H1 (cell line): Measurements from ENCODE around the gene CPHXL. TPM values are rescaled to one million over a fixed set of nuclear protein-coding genes. Genes with fewer than 3 reads are reported as not detected.

ENCODE experiments used
- CTCF ChIA-PET: fragments of 300-600 bp; sonication (Branson Sonifier 250); formaldehyde crosslinking; loops from one replicate; lab custom pipeline; 2021; ENCODE audit not compliant: partially characterized antibody; lab: Charles Lee
- POLR2A ChIA-PET: fragments of 300-600 bp; sonication (Branson Sonifier 250); formaldehyde crosslinking; loops from one replicate; lab custom pipeline; 2021; ENCODE audit warnings: inconsistent platforms; ENCODE audit not compliant: partially characterized antibody; lab: Charles Lee
- DNase-seq, 2 experiments: peaks; one replicate each; pipeline versions ENCODE4 v3.0.0 to v3.0.0-alpha.2; 2010 to 2022; ENCODE audit warnings: low spot score in 2 of 2, low read depth in 1 of 2, mixed read lengths in 1 of 2
- FAIRE-seq: peaks from 2 replicates; lab custom pipeline; 2011; peaks lifted over from hg19 to GRCh38; lab: Jason Lieb, UNC
- H2AFZ ChIP-seq: 2 replicates; pipeline ENCODE4 v1.8.1; 2012; ENCODE audit warnings: low read length, inconsistent platforms
- H2AK5ac ChIP-seq: 2 replicates; pipeline ENCODE4 v1.6.1; 2013; ENCODE audit warnings: low read depth, low read length
- H2BK120ac ChIP-seq: replicated peaks from 2 replicates; pipeline ENCODE3; 2013; ENCODE audit warnings: low read depth, low read length, inconsistent platforms
- H2BK12ac ChIP-seq: 2 replicates; pipeline ENCODE4 v1.6.1; 2013; ENCODE audit warnings: low read depth, low read length
- H2BK15ac ChIP-seq: 2 replicates; pipeline ENCODE4 v1.6.1; 2013; ENCODE audit warnings: low read length
- H2BK20ac ChIP-seq: 2 replicates; pipeline ENCODE4 v1.6.1; 2013; ENCODE audit warnings: low read length
- H2BK5ac ChIP-seq: 2 replicates; pipeline ENCODE4 v1.6.1; 2013; ENCODE audit warnings: low read depth, low read length
- H3K14ac ChIP-seq: 2 replicates; pipeline ENCODE4 v1.6.1; 2013; ENCODE audit warnings: inconsistent platforms; ENCODE audit not compliant: insufficient read length
- H3K18ac ChIP-seq: 2 replicates; pipeline ENCODE4 v1.6.1; 2013; ENCODE audit warnings: low read length; ENCODE audit errors: extremely low read depth
- H3K23ac ChIP-seq: 2 replicates; pipeline ENCODE4 v1.6.1; 2013; ENCODE audit warnings: inconsistent platforms; ENCODE audit not compliant: insufficient read length
- H3K23me2 ChIP-seq: 2 replicates; pipeline ENCODE4 v1.6.1; 2013; ENCODE audit warnings: low read depth, low read length
- H3K27ac ChIP-seq: 2 replicates; pipeline ENCODE4 v1.6.1; 2011; ENCODE audit warnings: low read depth, low read length, inconsistent platforms
- H3K27me3 ChIP-seq, 4 experiments: replicated peaks in 1 of 4; 1 replicate in 1 of 4; 2 replicates in 3 of 4; pipeline versions ENCODE4 v1.6.1 to v1.8.1; 2011 to 2013; ENCODE audit warnings: low read length in 3 of 4, mild to moderate bottlenecking in 3 of 4, inconsistent platforms in 2 of 4, mixed read lengths in 2 of 4, moderate library complexity in 1 of 4; ENCODE audit not compliant: control insufficient read depth in 3 of 4, insufficient read depth in 3 of 4; ENCODE audit errors: extremely low read depth in 1 of 4
- H3K36me3 ChIP-seq, 4 experiments: 2 replicates each; pipeline versions ENCODE4 v1.6.1 to v1.8.1; 2011 to 2013; ENCODE audit warnings: mild to moderate bottlenecking in 4 of 4, low read length in 3 of 4, moderate library complexity in 2 of 4, control low read depth in 1 of 4, inconsistent platforms in 1 of 4; ENCODE audit not compliant: insufficient read depth in 4 of 4, control insufficient read depth in 2 of 4
- H3K4ac ChIP-seq: replicated peaks from 2 replicates; pipeline ENCODE3; 2013; ENCODE audit warnings: low read length, low read depth, mixed read lengths, inconsistent platforms; ENCODE audit not compliant: insufficient read length
- H3K4me1 ChIP-seq, 4 experiments: replicated peaks in 1 of 4; 1 replicate in 1 of 4; 2 replicates in 3 of 4; pipeline versions ENCODE4 v1.6.1 to v1.8.1; 2011 to 2013; ENCODE audit warnings: low read length in 3 of 4, inconsistent platforms in 2 of 4, mixed read lengths in 1 of 4; ENCODE audit not compliant: insufficient read depth in 4 of 4, control insufficient read depth in 3 of 4
- H3K4me2 ChIP-seq, 2 experiments: 2 replicates each; pipeline versions ENCODE4 v1.6.1 to v1.8.1; 2011 to 2013; ENCODE audit warnings: low read depth in 2 of 2, low read length in 2 of 2, control low read depth in 1 of 2, inconsistent platforms in 1 of 2, mild to moderate bottlenecking in 1 of 2; ENCODE audit not compliant: insufficient read depth in 1 of 2
- H3K4me3 ChIP-seq, 4 experiments: fragments of 200-600, 300-600 bp in 1 of 4; sonication (generic), shearing (Covaris generic), sonication (Bioruptor Twin) in 1 of 4; 2 replicates each; pipeline versions ENCODE4 v1.5.1 to v1.8.1; 2011 to 2016; ENCODE audit warnings: low read length in 4 of 4, low read depth in 3 of 4, control low read depth in 2 of 4, inconsistent platforms in 2 of 4, mild to moderate bottlenecking in 2 of 4, mixed read lengths in 1 of 4, moderate library complexity in 1 of 4; ENCODE audit not compliant: insufficient read depth in 2 of 4; ENCODE audit errors: extremely low read depth in 1 of 4
- H3K56ac ChIP-seq: replicated peaks from 2 replicates; pipeline ENCODE3; 2013; ENCODE audit warnings: low read depth, mild to moderate bottlenecking, mixed read lengths, low read length, inconsistent platforms; ENCODE audit not compliant: insufficient read length
- H3K79me1 ChIP-seq: 2 replicates; pipeline ENCODE4 v1.6.1; 2013; ENCODE audit warnings: low read depth, low read length, control low read depth
- H3K79me2 ChIP-seq, 2 experiments: 2 replicates each; pipeline versions ENCODE4 v1.6.1 to v1.8.1; 2012 to 2013; ENCODE audit warnings: low read length in 2 of 2, mild to moderate bottlenecking in 2 of 2, inconsistent platforms in 1 of 2; ENCODE audit not compliant: insufficient read depth in 2 of 2, control insufficient read depth in 1 of 2
- H3K9ac ChIP-seq, 4 experiments: replicated peaks in 1 of 4; 1 replicate in 1 of 4; 2 replicates in 3 of 4; pipeline versions ENCODE4 v1.6.1 to v1.8.1; 2011 to 2013; ENCODE audit warnings: low read depth in 3 of 4, low read length in 3 of 4, control low read depth in 2 of 4, mild to moderate bottlenecking in 2 of 4, moderate library complexity in 2 of 4, inconsistent platforms in 1 of 4; ENCODE audit errors: extremely low read depth in 1 of 4
- H3K9me3 ChIP-seq, 2 experiments: 2 replicates each; pipeline versions ENCODE4 v1.6.1 to v1.8.1; 2012 to 2013; ENCODE audit warnings: mild to moderate bottlenecking in 2 of 2, moderate library complexity in 2 of 2, control low read depth in 1 of 2, inconsistent platforms in 1 of 2, low read depth in 1 of 2, low read length in 1 of 2, mixed read lengths in 1 of 2; ENCODE audit not compliant: insufficient read depth in 2 of 2
- H4K20me1 ChIP-seq, 2 experiments: replicated peaks in 1 of 2; 2 replicates each; pipeline versions ENCODE3 to v1.8.1; 2011 to 2013; ENCODE audit warnings: inconsistent platforms in 2 of 2, low read length in 2 of 2, mild to moderate bottlenecking in 1 of 2; ENCODE audit not compliant: insufficient read depth in 2 of 2, control insufficient read depth in 1 of 2
- H4K5ac ChIP-seq: 2 replicates; pipeline ENCODE4 v1.6.1; 2013; ENCODE audit warnings: low read length, low read depth, mixed read lengths, inconsistent platforms; ENCODE audit not compliant: insufficient read length
- H4K8ac ChIP-seq: 2 replicates; pipeline ENCODE4 v1.8.0; 2013; ENCODE audit warnings: mild to moderate bottlenecking, moderate library complexity, low read length, inconsistent platforms; ENCODE audit not compliant: insufficient read depth; ENCODE audit errors: extremely low read depth
- H4K91ac ChIP-seq: replicated peaks from 2 replicates; pipeline ENCODE3; 2013; ENCODE audit warnings: low read length, mixed read lengths, inconsistent platforms; ENCODE audit not compliant: insufficient read length
- CBX5 ChIP-seq: fragments of 300-800, 300-1000 bp; sonication (generic); IDR thresholded peaks from 2 replicates; pipeline ENCODE4 v1.7.1; 2016; ENCODE audit warnings: antibody characterized with exemption, low read length, low read depth
- FOSL1 ChIP-seq: IDR thresholded peaks from 2 replicates; pipeline ENCODE4 v1.6.1; 2011; ENCODE audit warnings: mild to moderate bottlenecking, low read depth, low read length, moderate library complexity; ENCODE audit not compliant: insufficient read depth
- HDAC2 ChIP-seq, 2 experiments: fragments of 300-600 bp in 1 of 2; sonication (generic) in 1 of 2; IDR thresholded peaks; 2 replicates each; pipeline ENCODE4 v1.6.1; 2011 to 2012; ENCODE audit warnings: low read depth in 2 of 2, low read length in 2 of 2, mild to moderate bottlenecking in 2 of 2, moderate library complexity in 2 of 2, borderline replicate concordance in 1 of 2, inconsistent platforms in 1 of 2
- PHF8 ChIP-seq: fragments of 200-600 bp; sonication (generic); conservative IDR thresholded peaks from 2 replicates; pipeline ENCODE4 v1.7.1; 2012; ENCODE audit warnings: low read depth, mild to moderate bottlenecking, inconsistent platforms, low read length, moderate library complexity
- POU5F1 ChIP-seq: IDR thresholded peaks from 2 replicates; pipeline ENCODE4 v1.6.1; 2011; ENCODE audit warnings: low read depth, mild to moderate bottlenecking, low read length, moderate library complexity
- RBBP5 ChIP-seq: IDR thresholded peaks from 2 replicates; pipeline ENCODE4 v1.7.1; 2012; ENCODE audit warnings: low read depth, mild to moderate bottlenecking, inconsistent platforms, low read length, moderate library complexity, borderline replicate concordance
- TAF7 ChIP-seq: optimal IDR thresholded peaks from 2 replicates; pipeline ENCODE3; 2011; ENCODE audit warnings: low read depth, mild to moderate bottlenecking, inconsistent platforms, low read length, moderate library complexity, borderline replicate concordance
- WGBS, 2 experiments: shearing (Covaris generic) in 1 of 2; methylation state at CpG; one replicate each; pipeline versions ENCODE4 v1.1.6 to v1.1.7; 2013 to 2015; ENCODE audit warnings: low lambda C conversion rate in 2 of 2, mixed read lengths in 2 of 2, inconsistent platforms in 1 of 2, low coverage in 1 of 2, missing lambda C conversion rate in 1 of 2; ENCODE audit not compliant: insufficient replicate concordance in 2 of 2, insufficient coverage in 1 of 2, insufficient read length in 1 of 2; ENCODE audit errors: extremely low coverage in 1 of 2, missing lambda C conversion rate in 1 of 2; 5-methylcytosine and 5-hydroxymethylcytosine counted together
- polyA plus RNA-seq, 7 experiments: library from polyadenylated mRNA; depleted of rRNA in 3 of 7; stranded (reverse) in 5 of 7; unstranded in 2 of 7; fragments of >200 nt in 5 of 7; fragments of 200-250 nt in 2 of 7; gene quantifications; 1 replicate in 5 of 7; 2 replicates in 1 of 7; 4 replicates in 1 of 7; pipeline versions ENCODE4 v1.2.1 to v1.2.3, GENCODE V29; 2011 to 2013; ENCODE audit warnings: missing spikeins in 2 of 7, mixed read lengths in 2 of 7
- total RNA-seq: library from RNA; stranded (reverse); fragmentation: NEBNext Ultra II Directional; extraction: Animal tissue kit (Norgen Biotek cat#: 25700); gene quantifications from 2 replicates; pipeline ENCODE4 v1.2.1, GENCODE V29; 2021
- TF ChIP-seq, protein P1 (sequence below): IDR thresholded peaks from 2 replicates; pipeline ENCODE4 v1.6.1; 2012; ENCODE audit warnings: low read length, inconsistent platforms
- TF ChIP-seq, protein P2 (sequence below), 3 experiments: IDR thresholded peaks; 1 replicate in 2 of 3; 2 replicates in 1 of 3; pipeline versions ENCODE4 v1.5.1 to v1.6.1; 2011; ENCODE audit warnings: low read length in 3 of 3, mild to moderate bottlenecking in 3 of 3, inconsistent platforms in 2 of 3, low read depth in 1 of 3, moderate library complexity in 1 of 3; ENCODE audit not compliant: insufficient read depth in 1 of 3; ENCODE audit errors: control extremely low read depth in 1 of 3

Gene CPHXL
- total and polyA plus RNA-seq, 2 of the 8 experiments (the other 6 are each of a cell fraction or from before 2014, with no cell fraction given) = not detected

DNA sequence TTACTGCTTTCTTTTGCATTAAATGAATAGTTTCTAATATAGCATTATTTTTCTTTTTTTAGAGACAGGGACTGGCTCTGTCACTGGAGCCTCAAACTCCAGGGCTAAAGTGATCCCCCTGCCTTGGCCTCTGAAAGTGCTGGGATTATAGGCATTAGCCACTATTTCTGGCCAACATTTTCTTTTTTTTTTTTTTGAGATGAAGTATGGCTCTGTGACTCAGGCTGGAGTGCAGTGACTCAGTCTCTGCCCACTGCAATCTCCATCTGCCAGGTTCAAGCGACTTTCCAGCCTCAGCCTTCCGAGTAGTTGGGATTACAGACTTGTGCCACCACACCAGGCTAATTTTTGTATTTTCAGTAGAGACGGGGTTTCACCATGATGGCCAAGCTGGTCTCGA lies 23.0 kb downstream of the CPHXL start:
- FAIRE-seq = no peak
- H3K4me3 ChIP-seq = no peak overlapping the region
- H3K4me2 ChIP-seq = no peak overlapping the region
- H3K14ac ChIP-seq = no peak overlapping the region
- H4K8ac ChIP-seq = no peak overlapping the region
- 90% methylated on average over 4 of the region's 4 CpGs; no CpG with 5 or more reads in 1 of the 2 experiments for WGBS, 2 experiments
- H3K27me3 ChIP-seq = no peaks in the 10 kb centered on the region
- H2BK15ac ChIP-seq = no peak overlapping the region
- H2AFZ ChIP-seq = no peak overlapping the region
- H3K4me1 ChIP-seq = no peaks in the 10 kb centered on the region; a peak in 1 of 7 replicates
- no peak overlapping the region for H4K5ac ChIP-seq
- H2BK120ac ChIP-seq = no peak overlapping the region
- no peaks in the 10 kb centered on the region for H4K20me1 ChIP-seq
- H3K27ac ChIP-seq = no peak overlapping the region
- DNase-seq = no peak
- no peak overlapping the region for H2BK12ac ChIP-seq
- H3K36me3 ChIP-seq = no peaks in the 10 kb centered on the region
- H2BK5ac ChIP-seq = no peak overlapping the region
- H2AK5ac ChIP-seq = no peak overlapping the region
- H3K79me2 ChIP-seq = no peaks in the 10 kb centered on the region
- no peak overlapping the region for H3K56ac ChIP-seq
- no peak overlapping the region for H2BK20ac ChIP-seq
- no peak overlapping the region for H3K9ac ChIP-seq
- H3K79me1 ChIP-seq = no peaks in the 10 kb centered on the region
- no peak overlapping the region for H3K18ac ChIP-seq
- POLR2A ChIA-PET = no interaction called here
- no peak overlapping the region for H3K4ac ChIP-seq
- H4K91ac ChIP-seq = no peak overlapping the region
- CTCF ChIA-PET = no interaction called here
- 0 out of 4 replicates have a peak, but pooled peaks cover 3 to 10% of the 10 kb centered on the region in 2 experiments for H3K9me3 ChIP-seq
- H3K23me2 ChIP-seq = no peaks in the 10 kb centered on the region
- H3K23ac ChIP-seq = no peak overlapping the region
- TF ChIP-seq FOSL1 (no peak), TAF7 (no peak), PHF8 (no peak), HDAC2 (IDR thresholded peaks at IDR 0.05; ENCODE audit: borderline replicate concordance in 1 of 2, low read depth in 2 of 2, low read length in 2 of 2) (no peak), RBBP5 (no peak), CBX5 (no peak), POU5F1 (no peak)
- TF ChIP-seq, protein P1, sequence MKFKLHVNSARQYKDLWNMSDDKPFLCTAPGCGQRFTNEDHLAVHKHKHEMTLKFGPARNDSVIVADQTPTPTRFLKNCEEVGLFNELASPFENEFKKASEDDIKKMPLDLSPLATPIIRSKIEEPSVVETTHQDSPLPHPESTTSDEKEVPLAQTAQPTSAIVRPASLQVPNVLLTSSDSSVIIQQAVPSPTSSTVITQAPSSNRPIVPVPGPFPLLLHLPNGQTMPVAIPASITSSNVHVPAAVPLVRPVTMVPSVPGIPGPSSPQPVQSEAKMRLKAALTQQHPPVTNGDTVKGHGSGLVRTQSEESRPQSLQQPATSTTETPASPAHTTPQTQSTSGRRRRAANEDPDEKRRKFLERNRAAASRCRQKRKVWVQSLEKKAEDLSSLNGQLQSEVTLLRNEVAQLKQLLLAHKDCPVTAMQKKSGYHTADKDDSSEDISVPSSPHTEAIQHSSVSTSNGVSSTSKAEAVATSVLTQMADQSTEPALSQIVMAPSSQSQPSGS = no peak
- TF ChIP-seq, protein P2, sequence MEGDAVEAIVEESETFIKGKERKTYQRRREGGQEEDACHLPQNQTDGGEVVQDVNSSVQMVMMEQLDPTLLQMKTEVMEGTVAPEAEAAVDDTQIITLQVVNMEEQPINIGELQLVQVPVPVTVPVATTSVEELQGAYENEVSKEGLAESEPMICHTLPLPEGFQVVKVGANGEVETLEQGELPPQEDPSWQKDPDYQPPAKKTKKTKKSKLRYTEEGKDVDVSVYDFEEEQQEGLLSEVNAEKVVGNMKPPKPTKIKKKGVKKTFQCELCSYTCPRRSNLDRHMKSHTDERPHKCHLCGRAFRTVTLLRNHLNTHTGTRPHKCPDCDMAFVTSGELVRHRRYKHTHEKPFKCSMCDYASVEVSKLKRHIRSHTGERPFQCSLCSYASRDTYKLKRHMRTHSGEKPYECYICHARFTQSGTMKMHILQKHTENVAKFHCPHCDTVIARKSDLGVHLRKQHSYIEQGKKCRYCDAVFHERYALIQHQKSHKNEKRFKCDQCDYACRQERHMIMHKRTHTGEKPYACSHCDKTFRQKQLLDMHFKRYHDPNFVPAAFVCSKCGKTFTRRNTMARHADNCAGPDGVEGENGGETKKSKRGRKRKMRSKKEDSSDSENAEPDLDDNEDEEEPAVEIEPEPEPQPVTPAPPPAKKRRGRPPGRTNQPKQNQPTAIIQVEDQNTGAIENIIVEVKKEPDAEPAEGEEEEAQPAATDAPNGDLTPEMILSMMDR (IDR thresholded peaks at IDR 0.05; ENCODE audit: control extremely low read depth in 1 of 3, insufficient read depth in 1 of 3, low read depth in 1 of 3, low read length in 3 of 3) = no peak
